ENCODE measurements around the gene FLVCR2.

DNA sequence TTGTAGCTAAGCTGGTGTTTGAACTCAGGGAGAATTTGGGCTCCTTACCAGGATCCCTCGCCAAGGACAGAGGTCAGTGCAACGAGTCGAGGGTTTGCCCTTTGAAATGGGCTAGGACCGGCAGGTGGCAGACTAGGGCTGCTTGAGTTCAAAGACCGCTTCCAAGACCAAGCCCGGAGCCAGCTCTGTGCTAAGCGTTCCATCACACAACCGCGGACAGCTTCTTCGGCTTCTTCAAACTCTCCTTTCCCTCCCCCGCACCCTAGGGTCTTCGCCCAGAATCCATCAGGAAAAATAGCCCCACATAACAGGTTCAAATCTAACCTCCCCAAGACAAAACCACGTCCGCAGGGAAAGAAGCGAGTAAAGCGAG, 705 bp upstream of the FLVCR2 start:
- no peak for TF ChIP-seq EZH2 (IDR thresholded peaks at IDR 0.05; ENCODE audit: borderline replicate concordance, insufficient read depth, low read length, poor library complexity, severe bottlenecking)
- TF ChIP-seq, protein P1, sequence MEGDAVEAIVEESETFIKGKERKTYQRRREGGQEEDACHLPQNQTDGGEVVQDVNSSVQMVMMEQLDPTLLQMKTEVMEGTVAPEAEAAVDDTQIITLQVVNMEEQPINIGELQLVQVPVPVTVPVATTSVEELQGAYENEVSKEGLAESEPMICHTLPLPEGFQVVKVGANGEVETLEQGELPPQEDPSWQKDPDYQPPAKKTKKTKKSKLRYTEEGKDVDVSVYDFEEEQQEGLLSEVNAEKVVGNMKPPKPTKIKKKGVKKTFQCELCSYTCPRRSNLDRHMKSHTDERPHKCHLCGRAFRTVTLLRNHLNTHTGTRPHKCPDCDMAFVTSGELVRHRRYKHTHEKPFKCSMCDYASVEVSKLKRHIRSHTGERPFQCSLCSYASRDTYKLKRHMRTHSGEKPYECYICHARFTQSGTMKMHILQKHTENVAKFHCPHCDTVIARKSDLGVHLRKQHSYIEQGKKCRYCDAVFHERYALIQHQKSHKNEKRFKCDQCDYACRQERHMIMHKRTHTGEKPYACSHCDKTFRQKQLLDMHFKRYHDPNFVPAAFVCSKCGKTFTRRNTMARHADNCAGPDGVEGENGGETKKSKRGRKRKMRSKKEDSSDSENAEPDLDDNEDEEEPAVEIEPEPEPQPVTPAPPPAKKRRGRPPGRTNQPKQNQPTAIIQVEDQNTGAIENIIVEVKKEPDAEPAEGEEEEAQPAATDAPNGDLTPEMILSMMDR (IDR thresholded peaks at IDR 0.05; ENCODE audit: poor library complexity, severe bottlenecking), result peak; percentile 82
- no peak for TF ChIP-seq TAF1 (IDR thresholded peaks at IDR 0.05; ENCODE audit: low read depth)
- peak; percentile 83 for TF ChIP-seq SMC3 (conservative IDR thresholded peaks at IDR 0.05; ENCODE audit: poor library complexity)
- TF ChIP-seq POLR2AphosphoS5 (IDR thresholded peaks at IDR 0.05), result no peak
- no peak for TF ChIP-seq REST (IDR thresholded peaks at IDR 0.05; ENCODE audit: borderline replicate concordance)

Data from neural cell (in vitro differentiated cells).